HTR-8/SVneo (cell line): ENCODE measurements around the gene FRMD4B.
A peak's percentile ranks its signal among the peaks of the same experiment; 100 is the strongest.
"Not testable (repeated sequence)": the region's sequence is repeated elsewhere in the genome, so short reads cannot be mapped to it uniquely, and the experiment has no call there.

ENCODE experiments used
- DNase-seq: peaks from one replicate; pipeline ENCODE4 v3.0.0; 2011; ENCODE audit warnings: low spot score, mixed read lengths; ENCODE audit not compliant: insufficient read length
- FAIRE-seq: peaks from 2 replicates; lab custom pipeline; 2011; peaks lifted over from hg19 to GRCh38; lab: Jason Lieb, UNC

Gene FRMD4B

GRCh38 chr3:69296995-69297394 lies 88.9 kb downstream of the FRMD4B start:
- FAIRE-seq = no peak
- no peak for DNase-seq

DNA sequence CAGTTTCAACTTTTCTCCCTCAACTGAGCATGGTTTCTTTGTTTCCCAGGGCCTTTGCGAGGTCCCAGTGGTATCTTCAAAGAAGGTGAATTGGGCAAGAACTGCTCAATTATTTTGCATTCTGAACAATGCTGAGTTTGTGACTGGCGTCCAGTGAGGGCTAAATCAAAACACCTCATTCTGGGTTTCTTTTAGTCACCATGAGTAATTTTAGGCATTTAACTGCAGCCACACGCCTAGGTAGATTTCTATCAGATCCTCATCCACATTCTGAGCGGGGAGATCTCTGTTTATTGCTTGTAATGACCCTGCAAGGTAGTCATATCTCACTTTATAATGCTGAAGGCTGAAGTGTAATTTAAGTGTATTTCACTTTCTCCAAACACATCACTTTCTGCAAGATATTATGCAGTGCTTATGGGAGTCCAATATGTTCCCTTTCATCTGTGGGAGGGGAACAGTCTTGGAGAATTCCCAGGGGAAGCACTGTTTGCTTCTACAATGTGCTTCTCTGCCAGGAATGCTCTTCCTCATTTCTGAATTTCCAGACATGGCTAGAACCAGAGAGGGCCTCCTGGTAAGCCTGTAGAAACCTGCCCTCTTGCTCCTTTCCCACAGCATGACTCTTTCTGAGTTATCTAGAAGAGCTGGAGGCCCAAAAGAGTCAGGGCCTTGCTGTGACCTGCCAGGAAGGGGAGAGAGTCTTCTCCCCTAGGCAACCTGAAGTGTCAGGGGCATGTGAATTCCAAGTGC lies 91.7 kb downstream of the FRMD4B start:
- DNase-seq = no peak
- no peak for FAIRE-seq

DNA sequence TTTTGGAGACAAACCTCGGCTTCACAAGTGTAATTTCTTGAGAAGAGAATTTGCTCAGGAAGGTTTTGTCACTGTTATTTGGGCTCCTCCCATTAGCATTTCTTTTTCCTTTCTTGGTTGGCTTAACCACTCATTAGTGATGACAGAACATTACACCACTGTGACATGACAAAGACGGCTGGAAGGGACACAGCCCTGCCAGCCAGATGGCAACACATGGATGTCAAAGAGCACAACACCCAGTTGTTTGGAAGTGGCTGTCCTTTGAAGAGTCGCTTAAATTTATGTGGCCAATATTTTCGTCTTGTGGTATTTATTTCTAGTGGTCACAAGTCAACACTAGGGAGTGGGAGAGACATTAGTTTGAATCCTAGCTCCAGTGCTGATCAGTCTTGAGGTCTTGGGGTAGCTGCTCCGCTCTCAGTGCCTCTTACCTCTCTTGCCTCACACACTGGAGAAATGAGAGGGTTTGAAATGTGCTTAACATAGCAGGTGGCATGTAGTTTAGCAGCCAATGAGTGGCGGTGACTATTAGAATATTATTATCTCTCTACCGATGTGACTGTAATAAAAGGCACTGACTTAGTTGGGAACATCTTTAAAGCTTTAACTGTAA lies 92.8 kb downstream of the FRMD4B start:
- no peak for DNase-seq
- FAIRE-seq = no peak

DNA sequence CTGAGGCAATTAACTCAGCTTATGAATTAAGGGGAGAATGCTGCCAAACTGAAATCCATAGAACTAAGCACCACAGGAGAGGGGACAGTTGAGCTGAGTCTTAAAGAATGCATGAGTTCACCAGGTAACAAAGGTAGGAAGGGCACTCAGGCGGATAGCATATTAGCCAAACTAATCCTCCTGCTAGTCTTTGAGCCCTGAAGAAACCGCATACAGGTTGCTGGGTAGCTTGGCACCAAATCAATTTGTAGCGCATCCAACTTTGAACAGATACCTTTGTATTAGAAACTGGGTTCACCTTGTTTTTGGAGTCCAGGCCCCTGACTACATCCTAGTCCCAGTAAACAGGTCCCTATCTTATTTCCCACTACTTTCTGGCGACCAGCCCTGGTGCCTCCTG lies 93.7 kb downstream of the FRMD4B start:
- FAIRE-seq (no peak), DNase-seq (no peak)

DNA sequence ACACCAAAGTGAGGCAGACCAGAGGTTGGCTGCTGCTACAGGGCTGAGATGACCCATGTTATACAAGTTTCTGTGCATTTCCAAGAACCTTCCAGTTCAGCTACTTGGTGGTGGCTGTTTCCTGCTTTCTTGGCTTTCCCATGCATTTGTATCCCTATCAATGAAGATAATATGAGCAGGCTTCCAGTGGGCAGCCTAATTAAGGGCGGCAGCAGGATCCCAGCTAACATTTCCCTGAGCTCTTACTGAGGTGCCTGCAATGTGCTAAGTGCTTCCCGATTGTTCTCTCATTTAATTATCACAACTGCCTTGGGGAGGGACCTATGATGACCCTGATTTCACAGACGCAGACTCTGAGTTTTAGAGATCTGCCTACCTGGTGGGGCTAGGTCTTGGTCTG lies 95.5 kb downstream of the FRMD4B start:
- DNase-seq (no peak), FAIRE-seq (no peak)

- DNase-seq (no peak), FAIRE-seq (no peak)
These were observed 95.9 kb downstream of the FRMD4B start for GRCh38 chr3:69290006-69290405.

- DNase-seq = no peak
- peak; percentile 48 for FAIRE-seq
These were observed 97.6 kb downstream of the FRMD4B start for GRCh38 chr3:69288161-69288895.

- no peak for FAIRE-seq
These were observed 101.8 kb downstream of the FRMD4B start for GRCh38 chr3:69283913-69284611.

GRCh38 chr3:69283496-69283895 lies 102.4 kb downstream of the FRMD4B start:
- no peak for DNase-seq
- FAIRE-seq = no peak

More at GRCh38 chr3:69283913-69284611, 101.8 kb downstream of the FRMD4B start:
- DNase-seq = no peak

DNA sequence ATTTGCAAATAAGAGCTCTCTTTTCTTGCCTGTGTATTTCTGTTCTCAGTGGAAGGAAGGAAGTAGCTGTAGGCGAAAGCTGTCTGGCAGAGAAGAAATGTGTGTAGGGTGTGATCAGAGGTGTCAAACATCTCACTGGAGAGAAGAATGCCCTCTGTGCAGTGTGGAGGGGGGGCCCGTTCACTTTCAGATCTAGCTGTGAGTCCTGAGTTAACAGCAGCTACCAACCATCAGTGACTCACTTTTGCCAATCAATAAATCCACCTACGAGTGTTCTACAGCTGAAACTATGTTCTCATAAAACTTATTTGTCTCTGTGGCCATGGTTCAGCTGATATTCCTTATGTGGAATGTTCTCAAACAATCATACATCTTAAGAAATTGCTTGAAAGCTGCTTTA lies 103.7 kb downstream of the FRMD4B start:
- FAIRE-seq (no peak), DNase-seq (no peak)

DNA sequence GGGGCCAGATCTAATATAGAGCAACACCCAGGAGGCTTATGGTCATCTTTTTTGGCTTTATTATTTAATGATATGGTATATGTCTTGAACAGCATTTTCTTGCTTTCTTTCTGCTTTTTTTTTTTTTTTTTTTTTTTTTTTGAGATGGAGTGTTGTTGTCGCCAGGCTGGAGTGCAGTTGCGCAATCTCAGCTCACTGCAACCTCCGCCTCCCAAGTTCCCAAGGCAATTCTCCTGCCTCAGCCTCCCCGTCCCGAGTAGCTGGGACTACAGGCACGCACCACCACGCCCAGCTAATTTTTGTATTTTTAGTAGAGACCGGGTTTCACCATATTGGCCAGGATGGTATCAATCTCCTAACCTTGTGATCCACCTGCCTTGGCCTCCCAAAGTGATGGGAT lies 108.5 kb downstream of the FRMD4B start:
- not testable (repeated sequence) for FAIRE-seq, DNase-seq

DNA sequence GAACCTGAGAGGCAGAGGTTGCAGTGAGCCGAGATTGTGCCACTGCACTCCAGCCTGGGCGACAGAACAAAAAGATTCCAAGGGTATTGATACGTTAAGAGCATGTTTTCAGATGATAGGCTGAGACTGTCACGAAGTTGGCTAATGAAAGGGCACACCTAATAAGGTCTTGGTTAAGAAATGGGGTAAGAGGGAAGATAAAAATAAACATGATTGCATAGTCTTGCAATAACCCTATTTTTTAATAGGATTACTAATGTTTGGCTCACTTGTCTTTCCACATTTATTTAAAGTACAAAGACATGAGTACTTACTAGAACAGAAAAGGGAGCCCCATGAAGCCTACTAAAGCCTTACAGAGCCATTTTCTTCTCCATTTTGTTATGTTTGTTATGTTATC lies 109.0 kb downstream of the FRMD4B start:
- no peak for FAIRE-seq
- no peak for DNase-seq

DNA sequence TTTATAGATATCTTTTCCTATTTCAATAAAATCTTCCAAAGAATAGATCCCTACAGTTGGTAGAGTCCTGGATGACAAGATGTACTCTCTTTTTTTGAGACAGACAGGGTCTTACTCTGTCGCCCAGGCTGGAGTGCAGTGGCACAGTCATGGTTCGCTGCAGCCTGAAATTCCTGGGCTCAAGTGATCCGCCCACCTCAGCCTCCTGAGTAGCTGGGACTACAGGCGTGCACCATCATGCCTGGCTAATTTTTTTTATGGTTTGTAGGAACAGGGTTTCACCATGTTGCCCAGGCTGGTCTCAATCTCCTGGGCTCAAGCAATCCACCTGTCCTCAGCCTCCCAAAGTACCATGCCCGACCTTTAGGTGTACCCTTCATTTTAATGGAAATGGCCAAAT lies 109.7 kb downstream of the FRMD4B start:
- FAIRE-seq = not testable (repeated sequence)

GRCh38 chr3:69273896-69274295 lies 112.0 kb downstream of the FRMD4B start:
- no peak for DNase-seq
- no peak for FAIRE-seq

More for the DNA sequence above, 109.7 kb downstream of the FRMD4B start:
- not testable (repeated sequence) for DNase-seq

DNA sequence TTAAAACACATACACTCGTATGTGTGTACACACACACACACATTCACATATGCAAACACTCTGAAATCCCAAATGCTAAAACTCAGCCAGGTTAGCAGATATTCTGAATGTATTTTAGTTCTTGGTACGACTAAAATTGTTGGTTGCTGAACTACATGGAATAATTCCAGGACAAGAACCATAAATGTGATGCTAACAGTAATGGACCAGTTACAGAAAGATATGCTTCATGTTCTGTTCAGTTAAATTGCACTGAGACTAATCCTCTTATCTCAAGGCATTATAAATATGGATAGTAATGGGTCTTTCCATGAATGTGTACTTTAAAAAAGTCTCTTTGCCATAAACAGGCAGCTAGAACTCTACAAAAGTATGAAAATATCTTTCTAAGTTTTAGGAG lies 113.3 kb downstream of the FRMD4B start:
- no peak for FAIRE-seq
- no peak for DNase-seq

GRCh38 chr3:69271098-69271497 lies 114.8 kb downstream of the FRMD4B start:
- FAIRE-seq (no peak), DNase-seq (no peak)

GRCh38 chr3:69266585-69266984 lies 119.3 kb downstream of the FRMD4B start:
- FAIRE-seq = no peak
- DNase-seq = no peak

DNA sequence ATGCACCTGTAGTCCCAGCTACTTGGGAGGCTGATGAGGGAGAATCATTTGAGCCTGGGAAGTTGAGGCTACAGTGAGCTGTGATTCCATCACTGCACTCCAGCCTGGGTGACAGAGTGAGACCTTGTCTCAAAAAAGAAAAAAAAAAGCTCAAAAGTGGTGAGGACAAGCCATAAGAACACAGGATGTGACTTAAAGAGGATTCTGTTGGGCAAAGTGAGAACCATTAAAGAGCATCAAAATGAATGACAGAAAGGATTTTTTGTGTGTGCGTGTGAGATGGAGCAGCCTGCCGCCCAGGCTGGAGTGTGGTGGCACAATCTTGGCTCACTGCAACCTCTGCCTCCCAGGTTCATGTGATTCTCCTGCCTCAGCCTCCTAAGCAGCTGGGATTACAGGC lies 119.8 kb downstream of the FRMD4B start:
- not testable (repeated sequence) for DNase-seq, FAIRE-seq

GRCh38 chr3:69260843-69261405 lies 125.0 kb downstream of the FRMD4B start:
- not testable (repeated sequence) for FAIRE-seq, DNase-seq

DNA sequence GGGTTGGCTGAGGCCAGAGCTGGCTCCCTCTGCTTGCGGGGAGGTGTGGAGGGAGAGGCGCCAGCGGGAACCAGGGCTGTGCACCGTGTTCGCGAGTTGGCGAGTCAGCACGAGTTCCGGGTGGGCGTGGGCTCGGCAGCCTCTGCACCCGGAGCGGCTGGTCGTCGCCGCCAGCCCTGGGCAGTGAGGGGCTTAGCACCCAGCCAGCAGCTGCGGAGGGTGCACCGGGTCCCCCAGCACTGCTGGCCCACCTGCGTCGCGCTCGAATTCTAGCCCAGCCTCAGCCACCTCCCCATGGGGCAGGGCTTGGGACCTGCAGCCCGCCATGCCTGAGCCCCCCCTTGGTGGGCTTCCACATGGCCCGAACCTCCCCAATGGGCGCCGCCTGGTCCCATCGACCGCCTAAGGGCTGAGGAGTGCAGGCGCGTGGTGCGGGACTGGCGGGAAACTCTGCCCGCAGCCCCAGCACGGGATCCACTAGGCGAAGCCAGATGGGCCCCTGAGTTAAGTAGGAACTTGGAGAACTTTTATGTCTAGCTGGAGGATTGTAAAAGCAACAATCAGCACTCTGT lies 125.6 kb downstream of the FRMD4B start:
- DNase-seq (no peak), FAIRE-seq (no peak)
